HG03460 (cell line): ENCODE results near the gene PREX1.
A peak's percentile ranks its signal among the peaks of the same experiment; 100 is the strongest.

Experiments
- ATAC-seq: cut with Tn5 transposase; IDR thresholded peaks from one replicate; pipeline ENCODE4 v1.9.1; 2021; ENCODE audit not compliant: unreplicated experiment

PREX1 gene

DNA sequence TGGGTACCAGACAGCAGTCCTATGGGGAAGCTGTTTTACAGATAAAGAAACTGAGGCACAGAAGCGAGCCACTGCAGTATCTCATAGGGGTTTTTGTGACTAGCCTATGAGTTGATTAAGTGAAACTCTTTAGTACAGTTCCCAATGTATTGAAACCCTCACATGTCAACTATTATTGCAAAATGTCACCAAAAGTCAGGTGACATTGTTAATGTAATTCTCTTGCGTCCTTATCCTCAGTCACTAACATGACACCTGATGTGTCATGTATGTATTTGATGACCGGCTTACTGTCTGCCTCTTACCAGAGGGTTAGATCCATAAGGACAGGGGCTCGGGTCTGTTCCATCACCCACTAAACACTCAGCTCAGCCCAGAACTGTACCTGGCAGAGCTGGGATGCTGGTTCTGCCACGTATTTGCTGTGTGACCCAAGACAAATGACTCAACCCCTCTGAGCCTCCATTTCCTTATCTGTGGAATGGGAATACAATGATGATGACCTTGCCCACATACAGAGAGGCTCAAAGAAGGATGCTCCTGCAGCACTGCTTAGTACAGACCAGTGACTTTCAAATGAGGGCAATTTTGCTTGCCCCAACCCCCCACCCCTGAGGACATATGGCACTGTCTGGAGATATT lies 32.9 kb downstream of the PREX1 start:
- no peak for ATAC-seq

DNA sequence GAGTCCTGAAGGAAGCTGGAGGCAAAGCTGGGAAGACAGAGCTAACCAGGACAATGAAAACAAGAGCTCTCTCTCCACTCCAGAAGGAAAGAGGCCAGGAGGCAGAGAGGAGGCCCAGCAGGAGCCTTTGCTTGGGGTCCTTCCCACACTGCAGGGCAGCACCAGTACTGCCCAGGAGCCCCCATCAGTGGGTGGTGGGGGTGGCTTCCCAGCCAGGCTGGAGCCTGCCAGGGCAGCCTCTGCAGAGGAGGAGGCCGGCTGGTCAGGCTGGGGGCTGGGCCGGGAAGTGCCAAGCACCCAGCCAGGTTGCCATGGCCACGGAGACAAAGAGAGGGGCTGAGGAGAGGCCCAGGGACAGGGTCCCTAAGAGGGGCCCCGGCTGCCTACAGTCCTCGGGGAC lies 33.4 kb downstream of the PREX1 start:
- no peak for ATAC-seq

DNA sequence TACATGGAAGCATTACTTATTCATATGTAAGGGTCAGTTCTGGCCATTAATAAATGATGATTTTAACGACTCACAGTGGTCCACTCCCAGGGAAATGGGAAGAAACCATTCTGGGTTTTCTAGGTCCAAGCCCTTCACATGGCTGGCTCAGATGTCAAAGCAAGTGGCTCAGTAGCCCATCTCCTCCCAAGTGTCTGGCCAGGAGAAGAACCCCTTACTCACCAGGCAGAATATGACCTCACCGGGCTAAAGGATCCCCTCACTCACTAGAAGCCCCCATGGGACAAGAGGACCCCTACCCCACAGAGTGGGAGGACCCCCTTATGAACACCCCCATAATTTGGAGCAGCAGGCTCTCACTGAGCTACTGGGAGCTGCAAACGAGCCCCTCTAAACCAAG lies 34.0 kb downstream of the PREX1 start:
- ATAC-seq: no peak

DNA sequence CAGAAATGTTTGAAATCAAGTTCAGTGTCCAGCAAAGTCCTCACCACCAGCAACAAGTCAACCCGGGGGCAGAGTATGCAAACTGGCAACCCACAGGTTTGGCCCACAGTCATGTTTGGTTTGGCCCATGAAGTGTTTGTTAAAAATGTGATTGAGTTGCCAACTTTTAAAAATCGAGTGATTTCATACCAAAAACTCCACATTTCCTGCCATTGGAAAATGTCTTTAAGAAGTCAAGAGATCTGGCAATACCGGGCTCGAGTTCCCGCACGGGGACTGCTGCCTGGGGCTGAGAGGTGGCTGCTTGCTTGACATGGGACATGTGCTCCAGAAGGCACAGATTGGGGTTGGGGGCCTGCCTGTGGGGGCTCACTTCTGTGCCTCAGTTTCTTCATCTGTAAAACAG lies 36.1 kb downstream of the PREX1 start:
- no peak for ATAC-seq

DNA sequence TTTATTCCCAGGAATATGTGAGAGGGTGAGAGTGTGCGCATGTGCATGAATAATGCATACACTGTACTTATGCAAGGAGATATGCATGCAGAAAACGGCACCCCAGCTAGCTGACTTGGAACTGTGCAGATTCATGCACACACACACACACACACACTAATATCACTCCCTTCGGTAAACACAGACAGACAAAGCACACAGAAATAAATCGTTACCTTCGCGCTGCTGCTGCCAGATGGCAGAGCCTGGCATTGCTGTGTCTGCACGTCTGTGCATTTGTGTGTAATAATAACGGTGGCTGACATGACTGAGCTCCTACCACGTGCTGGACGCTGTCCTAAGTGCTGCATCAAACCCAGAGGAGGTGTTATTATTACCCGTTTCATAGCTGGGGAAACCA lies 36.8 kb downstream of the PREX1 start:
- no peak for ATAC-seq

DNA sequence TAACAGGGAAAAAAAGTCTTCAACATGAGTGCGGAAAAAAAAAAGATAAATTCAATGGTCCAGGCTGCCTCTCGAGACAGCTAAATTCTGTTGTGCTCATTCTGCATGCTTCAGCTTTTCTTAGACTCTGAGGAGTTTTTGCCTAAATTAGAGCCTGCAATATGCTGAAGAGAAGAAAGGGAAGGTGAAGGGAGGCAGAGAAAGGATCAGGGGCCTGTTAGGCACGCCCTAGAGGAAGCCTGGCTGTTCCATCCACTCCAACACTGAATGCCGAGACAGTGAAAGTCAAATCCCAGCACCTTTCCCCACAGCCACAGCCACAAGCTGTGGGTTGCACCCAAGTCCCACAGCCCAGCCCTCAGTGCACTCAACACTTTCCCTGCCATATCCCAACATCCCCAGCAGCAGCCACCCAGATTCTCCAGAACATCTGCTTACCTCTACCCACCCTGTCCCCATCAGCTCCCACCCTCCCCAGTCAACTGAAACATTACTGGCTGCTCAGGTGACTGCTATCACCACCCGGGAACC lies 37.3 kb downstream of the PREX1 start:
- ATAC-seq: no peak

DNA sequence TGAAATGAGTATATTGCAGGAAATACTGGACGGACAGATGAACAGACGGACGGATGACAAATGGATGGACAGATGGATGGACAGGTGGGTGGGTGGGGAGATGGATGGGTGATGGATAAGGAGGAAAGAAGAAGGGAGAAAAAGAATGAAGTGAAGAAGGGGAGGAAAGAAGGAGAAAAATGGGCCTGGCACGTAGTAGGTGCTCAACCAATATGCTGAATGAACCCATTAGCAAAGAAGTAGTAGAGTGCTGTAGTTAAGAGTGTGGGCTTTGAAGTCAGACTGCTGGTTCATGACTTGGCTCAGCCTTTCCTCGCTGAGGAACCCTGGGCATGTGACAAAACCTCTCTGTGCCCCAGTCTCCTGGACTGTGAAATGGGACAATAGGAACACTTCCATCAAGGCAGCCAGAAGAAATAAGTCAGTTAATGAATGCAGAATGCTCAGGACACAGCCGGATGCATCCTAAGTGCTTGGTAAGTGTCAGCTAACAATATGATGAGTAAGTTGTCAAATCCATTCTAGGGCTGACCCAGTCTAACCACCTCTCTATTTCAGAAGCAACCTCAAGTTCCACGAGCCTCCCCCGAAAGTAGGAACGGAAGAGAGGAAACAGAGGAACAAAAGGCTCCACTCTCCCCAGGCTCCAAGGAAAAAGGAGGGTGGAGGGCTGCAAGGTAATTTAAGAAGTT lies 37.9 kb downstream of the PREX1 start:
- no peak for ATAC-seq

DNA sequence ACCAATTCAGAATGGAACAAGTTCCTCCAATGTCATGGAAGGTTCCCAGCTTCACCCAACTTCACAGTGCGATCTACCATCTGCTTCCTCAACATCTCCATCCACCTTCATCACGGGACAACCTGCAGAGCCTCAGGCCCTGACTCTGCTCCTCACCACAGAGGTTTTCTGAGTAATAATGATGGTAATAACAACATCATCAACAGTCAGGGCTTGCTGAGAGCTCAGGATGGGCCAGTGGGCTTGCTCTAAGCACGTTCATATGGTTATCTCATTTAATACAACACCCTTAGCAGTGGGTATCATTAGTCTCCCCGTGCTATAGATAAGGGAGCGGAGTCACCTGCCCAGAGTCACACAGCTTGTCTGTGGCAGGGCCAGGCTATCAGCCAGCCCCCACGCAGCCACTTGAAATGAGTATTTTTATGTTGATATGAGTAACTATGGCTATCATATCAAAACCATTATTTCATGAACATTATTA lies 38.6 kb downstream of the PREX1 start:
- no peak for ATAC-seq

DNA sequence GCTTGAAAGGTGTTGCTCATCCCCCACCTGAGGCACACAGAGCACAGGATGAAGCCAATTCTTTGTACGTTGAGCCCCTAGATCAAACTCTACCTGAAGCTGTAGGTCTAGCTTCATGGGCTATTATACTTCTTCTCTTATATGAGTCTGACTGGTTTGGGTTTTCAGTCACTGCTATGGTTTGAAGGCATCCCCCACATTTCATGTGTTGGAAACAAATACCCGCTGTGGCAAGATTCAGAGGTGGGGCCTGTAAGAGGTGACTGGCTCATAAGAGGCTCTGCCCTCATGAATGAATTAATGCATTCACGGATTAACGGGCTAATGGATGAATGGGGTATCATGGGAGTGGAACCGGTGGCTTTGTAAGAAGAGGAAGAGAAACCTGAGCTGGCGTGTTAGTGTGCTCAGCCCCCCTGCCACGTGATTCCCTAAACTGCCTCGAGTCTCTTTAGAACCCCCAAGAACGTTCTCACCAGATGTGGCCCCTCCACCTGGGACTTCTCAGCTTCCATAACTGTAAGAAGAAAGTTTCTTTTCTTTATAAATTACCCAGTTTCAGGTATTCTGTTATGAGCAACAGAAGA lies 39.2 kb downstream of the PREX1 start:
- peak; percentile 51 for ATAC-seq

DNA sequence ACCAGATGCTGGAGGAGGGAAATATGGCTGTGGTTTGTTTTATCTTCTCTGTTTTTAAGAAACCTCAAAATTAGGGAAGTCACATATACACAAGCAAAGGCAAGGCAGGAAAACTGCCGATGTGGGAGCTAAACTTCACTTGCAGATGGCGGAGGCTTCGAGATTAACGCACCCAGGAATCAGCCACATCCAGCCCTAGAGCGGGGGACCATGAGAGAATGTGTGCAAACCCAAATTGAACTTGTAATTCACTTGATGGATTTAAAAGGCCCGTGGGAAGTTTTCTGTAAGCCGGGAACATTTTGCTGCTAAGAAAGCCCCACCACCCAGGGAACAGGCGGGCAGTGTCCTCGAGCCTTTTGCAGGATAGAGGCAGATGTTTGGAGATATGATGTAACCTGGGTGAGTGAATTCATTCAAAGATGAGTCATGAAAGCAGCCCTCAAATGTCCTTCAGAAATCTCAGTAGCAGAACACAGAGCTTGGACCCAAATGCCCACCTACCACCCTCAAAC lies 39.9 kb downstream of the PREX1 start:
- peak; percentile 27 for ATAC-seq

DNA sequence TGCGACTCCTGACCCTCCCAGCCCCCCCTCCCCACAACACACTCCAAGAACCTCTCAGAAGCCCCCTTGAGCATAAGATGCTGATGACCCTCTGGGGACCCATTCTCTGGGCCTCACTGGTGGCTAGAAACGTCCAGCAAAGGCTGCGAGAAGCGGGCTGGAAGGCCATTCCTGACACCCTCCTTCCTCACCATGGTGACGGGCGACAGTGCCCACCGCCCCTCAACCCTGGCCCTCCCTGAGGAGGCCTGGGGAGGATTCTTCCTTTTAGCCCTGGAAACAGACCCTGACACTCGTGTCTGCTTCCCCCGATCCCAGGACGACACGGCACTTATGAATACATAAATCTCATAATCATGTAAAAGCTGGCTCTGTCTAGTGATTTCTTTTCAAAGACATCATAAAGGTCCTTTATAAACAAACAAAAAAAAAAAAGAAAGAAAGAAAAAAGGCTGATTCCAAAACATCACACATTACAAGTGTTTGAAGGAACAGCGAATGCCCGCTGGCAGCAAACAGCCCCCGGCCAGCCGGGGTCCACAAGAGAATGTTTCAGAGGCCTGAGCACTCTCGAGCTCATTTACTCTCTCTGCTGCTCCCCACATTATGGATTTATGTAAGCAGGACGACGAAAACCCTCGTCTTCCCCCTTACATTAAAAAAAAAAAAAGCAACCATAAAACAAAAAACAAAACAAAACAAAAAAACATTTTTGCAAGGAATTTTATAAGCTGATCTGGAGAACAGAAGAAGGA lies 40.7 kb downstream of the PREX1 start:
- no peak for ATAC-seq

DNA sequence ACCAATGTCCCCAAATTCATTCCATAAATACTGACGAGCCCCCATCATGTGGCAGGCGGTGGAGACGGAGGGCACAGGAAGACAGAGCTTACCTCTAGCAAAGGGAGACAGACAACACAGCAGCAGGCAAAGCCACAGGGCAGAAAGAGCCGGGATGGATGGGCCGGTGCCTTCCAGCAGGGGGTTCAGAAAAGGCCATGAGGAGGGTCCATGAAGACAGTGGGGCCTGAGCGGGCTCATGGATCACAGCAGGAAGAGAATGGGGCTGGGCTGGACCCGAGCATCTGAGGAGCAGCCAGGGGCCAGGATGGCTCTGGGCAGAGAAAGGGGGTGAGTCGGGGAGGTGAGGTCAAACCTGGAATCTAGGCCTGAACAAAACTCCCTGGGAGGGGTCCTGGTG lies 42.0 kb downstream of the PREX1 start:
- ATAC-seq: no peak

DNA sequence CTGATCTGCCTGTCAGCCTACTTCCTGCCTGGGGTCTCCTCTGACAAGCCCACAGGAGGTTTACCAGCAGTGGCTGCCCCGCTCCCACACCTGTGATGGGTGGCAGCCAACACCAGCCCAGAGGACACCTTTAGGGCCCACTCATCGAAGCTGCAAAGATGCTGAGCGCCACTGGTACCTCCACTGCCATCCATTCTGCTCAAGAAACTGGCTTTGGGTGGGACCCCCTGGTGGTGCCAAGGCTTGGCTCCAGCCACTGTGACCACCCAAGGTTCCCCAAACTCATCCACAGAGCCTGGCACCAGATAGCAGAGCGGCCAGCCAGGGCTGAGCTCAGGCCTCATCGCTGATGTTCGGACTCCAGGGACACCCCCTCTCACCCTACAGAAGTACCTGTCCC lies 42.5 kb downstream of the PREX1 start:
- ATAC-seq: no peak

DNA sequence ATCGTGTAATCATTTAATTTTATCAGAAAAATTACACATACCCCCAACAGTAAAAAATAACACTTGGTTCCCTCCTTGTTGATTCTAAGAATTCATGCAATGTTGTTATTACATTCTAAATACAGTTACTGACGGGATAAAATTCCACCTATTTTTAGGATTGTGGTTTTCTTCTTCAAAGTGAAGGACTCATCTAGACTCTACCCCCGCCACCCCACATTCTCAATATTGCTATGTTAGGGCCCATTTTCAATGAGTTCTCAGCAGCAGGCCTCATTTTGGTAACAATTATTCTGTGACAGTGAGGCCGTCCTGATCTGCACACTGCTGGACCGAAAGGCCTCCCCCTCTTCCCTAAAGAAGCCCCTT lies 43.5 kb downstream of the PREX1 start:
- no peak for ATAC-seq

DNA sequence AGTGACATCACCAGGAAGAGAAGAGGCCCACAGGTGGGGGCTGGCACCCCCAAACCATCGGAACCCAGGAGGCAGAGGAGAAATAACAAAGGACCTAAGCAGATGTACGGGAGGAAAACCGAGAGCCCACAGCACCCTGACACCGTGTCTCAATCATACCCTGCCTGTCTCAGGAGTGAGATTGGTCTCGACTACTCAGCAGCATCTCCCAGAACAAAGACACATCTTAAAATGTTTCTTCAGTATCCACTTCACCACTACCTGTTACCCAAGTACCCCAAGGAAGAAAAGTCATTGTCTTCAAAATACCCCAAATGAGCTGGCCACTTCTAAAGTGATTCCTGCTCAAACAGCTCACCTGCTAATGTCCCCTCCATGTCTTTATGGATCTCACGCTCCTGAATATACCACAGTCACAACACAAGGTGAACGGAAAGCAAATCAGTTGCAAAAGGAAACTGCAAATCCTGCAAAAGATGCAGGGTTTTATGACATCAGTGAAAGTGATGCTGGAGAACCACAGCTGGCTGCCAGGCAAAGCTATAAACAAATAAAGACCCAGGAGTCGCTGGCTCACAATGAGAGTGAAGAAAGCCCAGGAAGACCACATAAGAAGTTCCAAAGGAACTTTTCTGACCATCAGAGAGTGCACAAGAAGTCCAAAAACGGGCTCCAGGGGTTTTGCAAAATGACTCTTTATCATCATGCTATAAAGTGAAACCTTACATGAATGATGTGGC lies 44.1 kb downstream of the PREX1 start:
- ATAC-seq: no peak

DNA sequence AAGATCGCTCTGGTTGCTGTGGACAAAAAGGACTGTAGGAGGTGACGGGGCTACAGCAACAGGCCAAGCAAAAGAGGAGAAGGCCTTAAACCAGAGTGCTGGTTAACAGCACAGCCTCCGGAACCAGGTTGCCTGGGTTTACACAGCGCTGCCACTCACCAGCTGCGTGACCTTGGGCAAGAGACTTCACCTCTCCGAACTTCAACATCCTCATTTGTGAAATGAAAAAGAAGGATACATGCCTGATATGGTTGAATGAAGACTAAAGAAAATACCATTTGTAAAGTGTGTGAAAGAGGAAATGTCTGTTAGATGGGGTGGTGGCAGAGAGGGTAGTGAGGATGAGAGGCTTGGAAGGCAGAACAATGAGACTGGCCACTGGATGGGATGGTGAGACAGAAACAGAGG lies 44.9 kb downstream of the PREX1 start:
- ATAC-seq: no peak

DNA sequence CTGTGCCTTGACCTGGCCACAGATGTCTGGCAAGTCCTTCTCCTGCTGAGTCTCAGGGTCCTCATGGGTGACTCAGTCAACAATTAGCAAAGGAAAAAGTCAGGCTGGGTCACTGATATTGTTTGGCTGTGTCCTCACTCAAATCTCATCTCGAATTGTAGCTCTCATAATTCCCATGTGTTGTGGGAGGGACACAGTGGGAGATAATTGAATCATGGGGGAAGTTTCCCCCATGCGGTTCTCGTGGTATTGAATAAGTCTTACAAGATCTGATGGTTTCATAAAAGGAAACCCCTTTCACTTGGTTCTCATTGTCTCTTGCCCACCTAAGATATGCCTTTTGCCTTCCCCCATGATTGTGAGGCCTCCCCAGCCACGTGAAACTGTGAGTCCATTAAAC lies 45.7 kb downstream of the PREX1 start:
- no peak for ATAC-seq

DNA sequence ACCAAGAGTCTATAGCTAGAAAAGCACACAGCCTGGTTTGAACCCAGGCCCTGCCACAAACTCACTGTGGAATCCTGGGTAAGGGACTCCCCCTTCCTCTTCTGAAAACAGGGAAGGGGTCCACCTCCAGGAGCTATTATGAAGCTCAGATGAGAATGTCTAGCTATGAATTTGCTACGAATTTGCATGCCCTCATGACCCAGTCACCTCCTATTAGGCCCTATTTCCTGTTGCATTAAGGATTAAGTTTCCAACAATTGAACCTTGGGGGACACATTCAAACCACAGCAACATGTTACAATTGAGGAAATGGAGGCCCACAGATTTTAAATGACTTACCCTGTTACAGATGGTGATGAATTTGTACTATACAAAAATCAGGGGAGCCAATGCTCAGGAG lies 46.2 kb downstream of the PREX1 start:
- no peak for ATAC-seq

DNA sequence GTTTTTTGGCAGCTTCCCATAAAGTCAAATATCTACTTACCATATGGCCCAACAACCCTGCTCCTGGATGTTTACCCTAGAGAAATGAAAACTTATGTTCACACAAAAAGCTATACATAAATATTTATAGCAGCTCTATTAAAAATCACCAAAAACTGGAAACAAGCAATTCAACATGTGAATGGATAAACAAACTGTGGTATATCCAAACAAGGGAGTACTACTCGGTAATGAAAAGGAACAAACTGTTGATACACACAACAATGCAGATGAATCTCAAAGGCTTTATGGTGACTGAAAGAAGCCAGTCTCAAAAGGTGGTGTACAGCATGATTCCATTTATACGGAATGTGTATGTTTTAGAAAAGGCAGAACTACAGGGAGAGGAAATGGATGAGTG lies 48.4 kb downstream of the PREX1 start:
- no peak for ATAC-seq

DNA sequence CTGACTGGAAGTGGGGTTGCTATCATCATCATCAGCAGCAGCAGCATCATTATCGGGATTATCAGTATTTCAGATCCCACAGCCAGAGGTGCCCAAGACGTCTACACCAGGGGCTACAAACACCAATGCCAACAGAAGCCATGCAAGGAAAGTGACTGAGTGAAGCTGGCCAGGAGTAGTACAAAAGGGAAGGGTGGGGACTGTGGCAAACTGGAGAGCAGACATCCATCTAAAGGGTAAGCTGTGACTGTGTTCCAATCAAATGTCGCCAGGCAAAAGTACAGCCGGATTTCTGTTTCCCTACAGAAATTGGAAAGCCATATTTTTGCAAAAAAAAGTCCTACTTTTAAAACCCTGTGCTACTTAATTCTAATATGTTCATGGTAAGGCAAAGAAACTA lies 50.0 kb downstream of the PREX1 start:
- ATAC-seq: no peak

DNA sequence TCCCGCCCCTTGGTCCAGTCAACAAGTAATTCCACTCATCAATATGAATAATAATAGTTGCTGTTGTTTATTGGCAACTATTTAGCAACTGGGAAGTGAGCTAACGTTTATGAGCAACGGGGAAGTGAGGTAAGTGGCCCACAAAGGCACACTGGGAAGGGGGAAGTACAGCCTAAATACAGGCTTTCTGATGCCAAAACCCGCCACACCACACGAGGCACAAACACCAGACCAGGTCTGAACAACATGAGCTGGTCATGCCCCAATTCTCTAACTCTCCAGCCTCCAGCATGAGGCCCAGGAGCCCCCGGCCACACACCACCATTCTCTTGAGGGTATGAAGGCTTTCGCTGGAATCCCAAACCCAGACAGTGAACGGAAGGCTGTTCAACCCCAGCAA lies 50.8 kb downstream of the PREX1 start:
- ATAC-seq: no peak
